DND-41 (cell line): ENCODE measurements around the gene ASCL2.

Experiments
- ATAC-seq: fragments of 200-7000 bp; cut with Tn5 transposase; 3 replicates; pipeline ENCODE4 v1.9.1; 2021; ENCODE audit warnings: low read depth; ENCODE audit not compliant: insufficient read depth
- DNase-seq: peaks from one replicate; pipeline ENCODE4 v3.0.0-alpha.2; 2020
- H2AFZ ChIP-seq: 2 replicates; pipeline ENCODE4 v1.6.0; 2012; ENCODE audit warnings: low read depth, low read length
- H3K27ac ChIP-seq: 2 replicates; pipeline ENCODE4 v1.5.1; 2012; ENCODE audit warnings: low read length, inconsistent platforms
- H3K27me3 ChIP-seq: fragments of 200-600 bp; sonication (generic); 2 replicates; pipeline ENCODE4 v1.6.0; 2012; ENCODE audit warnings: low read length, mild to moderate bottlenecking, inconsistent platforms; ENCODE audit not compliant: insufficient read depth, poor library complexity
- H3K36me3 ChIP-seq: 2 replicates; pipeline ENCODE4 v1.5.1; 2012; ENCODE audit warnings: low read length, inconsistent platforms; ENCODE audit not compliant: insufficient read depth
- H3K4me1 ChIP-seq: 2 replicates; pipeline ENCODE4 v1.5.1; 2012; ENCODE audit warnings: mild to moderate bottlenecking, low read length; ENCODE audit not compliant: insufficient read depth
- H3K4me2 ChIP-seq: 2 replicates; pipeline ENCODE4 v1.6.0; 2012; ENCODE audit warnings: mild to moderate bottlenecking, moderate library complexity, low read length, inconsistent platforms; ENCODE audit not compliant: insufficient read depth
- H3K4me3 ChIP-seq, 2 experiments: fragments of 200-600 bp in 1 of 2; shearing (Covaris generic) in 1 of 2; 2 replicates each; pipeline ENCODE4 v1.5.1; 2012 to 2016; ENCODE audit warnings: inconsistent platforms in 2 of 2, low read length in 2 of 2, mild to moderate bottlenecking in 2 of 2, low read depth in 1 of 2, moderate library complexity in 1 of 2
- H3K79me2 ChIP-seq: 2 replicates; pipeline ENCODE4 v1.6.0; 2012; ENCODE audit warnings: low read length, inconsistent platforms; ENCODE audit not compliant: insufficient read depth
- H3K9ac ChIP-seq: 2 replicates; pipeline ENCODE4 v1.6.0; 2012; ENCODE audit warnings: low read depth, mild to moderate bottlenecking, inconsistent platforms, low read length, moderate library complexity
- H3K9me3 ChIP-seq: 2 replicates; pipeline ENCODE4 v1.5.1; 2012; ENCODE audit warnings: low read length, moderate library complexity, mild to moderate bottlenecking, inconsistent platforms; ENCODE audit not compliant: insufficient read depth, severe bottlenecking
- H4K20me1 ChIP-seq: 2 replicates; pipeline ENCODE4 v1.6.0; 2012; ENCODE audit warnings: low read length; ENCODE audit not compliant: insufficient read depth
- CTCF ChIP-seq: IDR thresholded peaks from 2 replicates; pipeline ENCODE4 v1.5.1; 2012; ENCODE audit warnings: borderline replicate concordance, low read length, moderate library complexity, mild to moderate bottlenecking; ENCODE audit not compliant: poor library complexity, severe bottlenecking; ENCODE audit errors: extremely low read depth
- EZH2 ChIP-seq: IDR thresholded peaks from 3 replicates; pipeline ENCODE4 v1.6.1; 2012; ENCODE audit warnings: borderline replicate concordance, low read depth, mild to moderate bottlenecking, moderate library complexity, low read length, inconsistent platforms; ENCODE audit not compliant: severe bottlenecking

ASCL2 gene

DNA sequence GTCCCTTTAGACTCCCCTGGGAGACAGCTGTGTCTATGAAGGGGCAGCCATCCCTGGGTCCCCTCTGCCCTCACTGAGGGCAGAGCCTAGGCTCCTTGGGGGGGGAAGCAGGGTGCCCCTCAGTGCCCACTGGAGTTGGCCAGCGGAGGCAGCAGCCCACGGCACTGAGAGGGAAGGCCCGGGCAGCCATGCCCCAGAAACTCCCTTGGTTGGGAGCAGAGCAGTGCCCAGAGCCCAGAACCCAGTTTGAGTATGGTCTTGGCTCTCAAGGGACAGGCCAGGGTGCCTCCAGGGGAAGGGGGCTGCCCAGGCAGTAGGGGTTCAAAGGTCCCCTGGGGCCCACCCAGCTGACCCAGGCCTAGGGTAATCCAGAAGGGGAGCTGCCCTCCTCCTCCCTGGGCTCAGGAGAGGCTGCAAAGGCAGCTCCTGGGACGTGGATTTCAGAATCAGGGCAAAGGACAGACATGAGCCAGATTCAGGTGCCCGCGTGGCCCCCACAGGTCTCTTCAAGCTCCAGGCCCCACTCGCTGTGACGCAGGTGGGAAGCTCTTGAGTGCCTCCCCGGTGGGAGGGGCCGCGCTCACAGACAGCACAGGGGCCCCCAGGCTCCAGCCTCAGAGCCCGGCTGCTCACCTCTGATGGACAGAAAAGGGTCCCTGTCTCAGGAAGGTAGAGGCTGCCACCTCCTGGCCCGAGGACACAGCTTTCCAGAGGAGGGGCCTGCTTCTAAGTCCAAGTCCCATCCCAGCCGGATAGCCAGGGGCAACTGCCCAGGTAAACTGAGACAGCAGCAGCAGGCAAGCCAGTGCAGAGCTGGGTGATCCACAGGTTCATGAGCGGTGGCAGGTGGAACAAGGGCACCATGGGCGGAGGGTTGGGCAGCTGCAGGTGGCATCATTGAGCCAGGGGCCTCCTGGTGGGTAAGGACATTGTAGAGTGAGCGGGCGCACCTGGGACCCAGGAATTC lies 28.7 kb upstream of the ASCL2 start:
- DNase-seq (peak; percentile 34), ATAC-seq (0 out of 3 replicates have a peak, but pooled peaks have one; percentile 41)
- no peaks in the 10 kb centered on the region for H3K79me2 ChIP-seq
- H3K27me3 ChIP-seq: no peaks in the 10 kb centered on the region
- H3K9me3 ChIP-seq: no peaks in the 10 kb centered on the region
- no peaks in the 10 kb centered on the region for H3K4me1 ChIP-seq
- no peak overlapping the region for H2AFZ ChIP-seq
- H3K4me2 ChIP-seq: no peak overlapping the region
- H4K20me1 ChIP-seq: no peaks in the 10 kb centered on the region
- no peak overlapping the region; the same call in 1 of the 2 replicates for H3K27ac ChIP-seq
- peak; percentile 62 for TF ChIP-seq CTCF
- TF ChIP-seq EZH2: no peak
- no peak overlapping the region for H3K9ac ChIP-seq
- H3K4me3 ChIP-seq: no peak overlapping the region
- no peaks in the 10 kb centered on the region for H3K36me3 ChIP-seq

DNA sequence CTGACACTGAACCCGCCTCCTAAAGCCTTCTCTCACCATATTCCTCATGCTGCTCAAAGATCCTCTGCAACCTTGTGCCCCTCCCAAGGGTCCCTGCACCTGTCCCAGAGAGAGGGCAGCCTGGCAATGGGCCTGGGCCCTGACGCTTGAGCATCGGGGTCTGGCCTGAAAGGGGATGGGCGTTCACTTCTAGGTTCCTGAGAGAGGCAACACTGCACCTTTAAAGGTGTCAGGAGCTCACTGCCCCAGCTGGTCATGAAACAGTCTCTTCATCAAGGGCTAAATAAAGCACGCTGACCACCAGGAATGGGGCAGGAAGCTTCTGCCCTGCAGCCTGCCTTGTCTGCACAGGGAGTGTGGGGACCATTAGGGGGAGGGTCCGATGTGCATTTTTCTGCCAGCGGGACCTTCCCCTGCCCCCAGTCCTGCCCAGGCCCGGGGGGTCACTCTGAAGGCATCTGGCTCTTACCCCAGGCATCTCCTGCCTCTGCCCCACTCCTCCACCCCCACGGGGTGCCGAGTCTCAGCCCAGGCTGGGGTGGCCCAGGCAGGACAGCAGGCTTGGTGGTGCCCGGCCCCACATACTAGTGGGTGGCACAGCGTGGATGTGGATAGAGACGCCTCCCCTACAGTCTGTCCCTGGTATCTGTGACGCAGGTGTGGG lies 27.9 kb upstream of the ASCL2 start:
- H2AFZ ChIP-seq: no peak overlapping the region
- no peaks in the 10 kb centered on the region for H3K9me3 ChIP-seq
- no peak for ATAC-seq
- no peak overlapping the region for H3K9ac ChIP-seq
- H3K4me3 ChIP-seq: no peak overlapping the region
- no peak overlapping the region for H3K4me2 ChIP-seq
- H3K27ac ChIP-seq: no peak overlapping the region
- no peaks in the 10 kb centered on the region for H3K36me3 ChIP-seq
- H3K27me3 ChIP-seq: no peaks in the 10 kb centered on the region
- TF ChIP-seq CTCF (no peak), EZH2 (no peak)
- DNase-seq: no peak
- no peaks in the 10 kb centered on the region for H3K4me1 ChIP-seq
- no peaks in the 10 kb centered on the region for H4K20me1 ChIP-seq
- no peaks in the 10 kb centered on the region for H3K79me2 ChIP-seq

- H3K4me1 ChIP-seq: no peaks in the 10 kb centered on the region
- ATAC-seq (no peak), DNase-seq (no peak)
- H3K36me3 ChIP-seq: no peaks in the 10 kb centered on the region
- H3K9ac ChIP-seq: no peak overlapping the region
- no peak overlapping the region for H2AFZ ChIP-seq
- no peaks in the 10 kb centered on the region for H3K9me3 ChIP-seq
- no peaks in the 10 kb centered on the region for H3K79me2 ChIP-seq
- no peak overlapping the region for H3K27ac ChIP-seq
- H4K20me1 ChIP-seq: no peaks in the 10 kb centered on the region
- H3K4me3 ChIP-seq: no peak overlapping the region
- TF ChIP-seq EZH2: no peak
- no peak for TF ChIP-seq CTCF
- H3K27me3 ChIP-seq: no peaks in the 10 kb centered on the region
- no peak overlapping the region for H3K4me2 ChIP-seq
Measured at GRCh38 chr11:2297623-2298030, 27.2 kb upstream of the ASCL2 start.
